ENCODE data around the gene CDC42BPG.
"Not testable (repeated sequence)": the region's sequence is repeated elsewhere in the genome, so short reads cannot be mapped to it uniquely, and the experiment has no call there.

Gene CDC42BPG

GRCh38 chr11:64851831-64852351 lies 7.4 kb upstream of the CDC42BPG start:
- Mint-ChIP-seq H3K9me3 (no peaks in the 10 kb centered on the region), H3K4me1 (ENCODE audit: low read depth) (peaks cover 92% of the 10 kb centered on the region), H3K36me3 (ENCODE audit: low read depth) (peaks cover 53% of the 10 kb centered on the region), H3K27me3 (no peaks in the 10 kb centered on the region), H3K4me3 (peak overlapping the region; percentile 25), H3K27ac (peak overlapping the region; percentile 82)
- DNase-seq: peak; percentile 48

DNA sequence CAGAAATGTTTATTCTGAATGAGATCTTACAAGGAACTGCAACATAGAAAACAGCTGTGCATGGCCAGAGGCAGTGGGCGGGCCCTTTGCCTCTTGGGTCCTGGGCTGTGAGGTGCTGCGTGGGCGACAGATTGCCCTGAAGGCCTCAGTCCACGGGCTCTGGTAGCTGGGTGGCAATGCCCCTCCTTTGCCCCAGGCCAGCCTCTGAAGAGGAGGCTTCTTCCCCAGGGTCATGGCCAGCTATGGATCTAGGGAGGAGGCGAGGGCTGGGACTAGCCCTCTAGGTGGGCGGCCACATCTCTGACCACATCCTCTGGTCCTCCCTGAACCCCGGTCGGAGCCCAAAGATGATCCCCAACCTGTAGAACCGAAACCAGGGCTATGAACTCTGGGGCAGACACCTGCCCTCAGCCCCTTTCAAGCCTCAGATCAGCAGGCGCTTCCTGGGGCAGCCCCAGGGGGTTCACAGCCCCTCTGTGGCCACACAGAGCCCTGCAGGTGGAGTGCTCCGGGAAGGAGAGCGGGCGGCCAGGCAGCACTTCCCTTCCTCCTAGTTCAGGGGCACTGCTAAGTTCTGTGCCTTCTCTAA lies 6.6 kb upstream of the CDC42BPG start:
- Mint-ChIP-seq H3K27me3 (no peaks in the 10 kb centered on the region), H3K36me3 (ENCODE audit: low read depth) (peaks cover 44% of the 10 kb centered on the region), H3K9me3 (no peaks in the 10 kb centered on the region), H3K4me3 (peak overlapping the region; percentile 25), H3K4me1 (ENCODE audit: low read depth) (peaks cover 85% of the 10 kb centered on the region), H3K27ac (peak overlapping the region; percentile 82)
- DNase-seq: peak; percentile 74

- DNase-seq: no peak
- Mint-ChIP-seq H3K27ac (peak overlapping the region; percentile 61), H3K4me3 (no peak overlapping the region), H3K4me1 (ENCODE audit: low read depth) (peaks cover 79% of the 10 kb centered on the region), H3K27me3 (no peaks in the 10 kb centered on the region), H3K9me3 (no peaks in the 10 kb centered on the region), H3K36me3 (ENCODE audit: low read depth) (peaks cover 32% of the 10 kb centered on the region)
These were observed 5.3 kb upstream of the CDC42BPG start for GRCh38 chr11:64849598-64850356.

- Mint-ChIP-seq H3K9me3 (no peaks in the 10 kb centered on the region), H3K4me1 (ENCODE audit: low read depth) (peaks cover 72% of the 10 kb centered on the region), H3K27ac (peak overlapping the region; percentile 78), H3K27me3 (no peaks in the 10 kb centered on the region), H3K36me3 (ENCODE audit: low read depth) (peaks cover 25% of the 10 kb centered on the region), H3K4me3 (no peak overlapping the region)
- DNase-seq: no peak
These were observed 4.6 kb upstream of the CDC42BPG start for GRCh38 chr11:64848826-64849597.

DNA sequence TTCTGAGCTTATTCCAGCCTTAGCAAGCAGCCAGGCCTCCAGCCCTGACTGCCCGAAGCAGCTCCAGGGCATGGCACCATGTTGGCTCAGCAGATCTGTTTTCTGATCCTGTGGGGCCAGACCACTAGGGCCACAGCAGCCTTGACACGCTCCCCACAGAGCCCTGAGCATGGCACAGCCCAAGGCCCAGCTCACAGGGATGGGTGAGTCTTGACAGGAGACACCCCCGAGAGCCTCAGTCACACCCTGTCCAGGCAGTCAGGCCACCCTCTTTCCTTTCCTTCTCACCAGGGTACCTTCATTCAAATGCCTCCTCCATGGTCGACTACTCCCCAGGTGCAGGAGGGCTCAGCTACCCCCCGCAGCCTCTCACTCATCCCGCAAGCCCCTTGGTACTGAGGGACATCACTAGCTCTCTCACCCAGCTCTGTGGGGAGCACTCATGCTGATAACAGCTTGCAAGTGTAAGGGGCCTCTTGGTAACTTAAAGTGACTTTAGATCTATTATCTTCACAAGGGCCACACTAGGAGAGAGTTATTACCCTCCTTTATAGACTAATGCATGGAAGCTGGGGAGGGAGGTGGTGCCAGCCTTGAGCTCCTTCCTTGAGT lies 3.9 kb upstream of the CDC42BPG start:
- no peak overlapping the region for H3K4me3 Mint-ChIP-seq
- no peak for DNase-seq
- peaks cover 18% of the 10 kb centered on the region for H3K36me3 Mint-ChIP-seq (ENCODE audit: low read depth)
- H3K27me3 Mint-ChIP-seq: no peaks in the 10 kb centered on the region
- H3K27ac Mint-ChIP-seq: peak overlapping the region; percentile 78
- H3K9me3 Mint-ChIP-seq: no peaks in the 10 kb centered on the region
- peaks cover 70% of the 10 kb centered on the region for H3K4me1 Mint-ChIP-seq (ENCODE audit: low read depth)

DNA sequence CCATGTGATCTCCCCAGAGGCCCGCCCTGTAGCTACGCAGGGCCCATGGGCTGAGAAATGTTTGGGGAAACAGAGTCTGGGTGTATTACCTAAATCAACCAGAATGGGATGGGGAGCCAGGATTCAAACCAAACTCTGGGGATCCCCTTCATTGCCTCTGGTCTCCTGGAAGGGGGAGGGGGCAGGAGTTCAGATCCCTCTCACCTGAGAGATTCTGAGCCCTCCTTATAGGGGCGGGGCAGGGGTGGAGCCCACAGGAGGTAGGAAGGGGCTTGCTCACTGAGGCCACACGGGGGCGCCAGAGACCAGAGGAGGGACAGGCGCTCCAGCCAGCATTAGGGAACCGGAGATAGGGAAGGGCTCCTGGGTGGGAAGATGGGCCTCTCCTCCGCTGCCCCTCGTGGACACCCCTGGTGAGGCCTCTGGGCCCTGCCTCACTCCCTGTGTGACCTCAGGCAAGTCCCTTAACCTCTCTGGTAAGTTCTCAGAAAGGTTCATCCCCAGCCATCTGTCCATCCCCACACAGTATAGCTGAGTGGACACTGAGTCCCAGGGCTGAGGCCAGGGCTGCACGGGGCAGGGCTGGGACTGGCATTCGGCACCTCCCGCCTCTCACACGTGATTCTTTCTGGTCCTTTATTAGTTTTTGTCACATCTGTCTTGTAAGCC lies 2.7 kb upstream of the CDC42BPG start:
- H3K4me1 Mint-ChIP-seq (ENCODE audit: low read depth): peaks cover 61% of the 10 kb centered on the region
- no peaks in the 10 kb centered on the region for H3K27me3 Mint-ChIP-seq
- H3K9me3 Mint-ChIP-seq: no peaks in the 10 kb centered on the region
- H3K4me3 Mint-ChIP-seq: no peak overlapping the region
- peak overlapping the region; percentile 55 for H3K27ac Mint-ChIP-seq
- peak; percentile 95 for DNase-seq
- peaks cover 6% of the 10 kb centered on the region for H3K36me3 Mint-ChIP-seq (ENCODE audit: low read depth)

DNA sequence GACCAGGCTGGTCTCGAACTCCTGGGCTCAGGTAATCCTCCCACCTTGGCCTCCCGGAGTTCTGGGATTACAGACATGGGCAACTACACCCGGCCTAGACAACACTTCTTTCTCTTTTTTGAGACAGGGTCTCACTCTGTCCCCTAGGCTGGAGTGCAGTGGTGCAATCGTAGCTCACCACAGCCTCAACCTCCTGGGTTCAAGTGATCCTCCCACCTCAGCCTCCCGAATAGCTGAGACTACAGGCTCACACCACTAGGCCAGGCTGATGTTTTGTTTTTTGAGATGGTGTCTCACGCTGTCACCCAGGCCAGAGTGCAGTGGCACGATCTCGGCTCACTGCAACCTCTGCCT lies 1.3 kb upstream of the CDC42BPG start:
- not testable (repeated sequence) for DNase-seq; H3K4me3 Mint-ChIP-seq; H3K36me3 Mint-ChIP-seq (ENCODE audit: low read depth); H3K27ac Mint-ChIP-seq; H3K9me3 Mint-ChIP-seq; H3K27me3 Mint-ChIP-seq
- peaks cover 47% of the 10 kb centered on the region for H3K4me1 Mint-ChIP-seq (ENCODE audit: low read depth)

- Mint-ChIP-seq H3K27ac (peak overlapping the region; percentile 71), H3K4me1 (ENCODE audit: low read depth) (peaks cover 45% of the 10 kb centered on the region)
These were observed 799 bp upstream of the CDC42BPG start for GRCh38 chr11:64845129-64845775.

GRCh38 chr11:64843686-64844329 lies 645 bp downstream of the CDC42BPG start:
- Mint-ChIP-seq H3K36me3 (ENCODE audit: low read depth) (no peaks in the 10 kb centered on the region), H3K4me1 (ENCODE audit: low read depth) (peaks cover 33% of the 10 kb centered on the region), H3K9me3 (no peaks in the 10 kb centered on the region), H3K4me3 (peak overlapping the region; percentile 61), H3K27ac (peak overlapping the region; percentile 83), H3K27me3 (no peaks in the 10 kb centered on the region)
- DNase-seq: no peak

More at GRCh38 chr11:64845129-64845775, 799 bp upstream of the CDC42BPG start:
- Mint-ChIP-seq H3K4me3 (peak overlapping the region; percentile 56), H3K36me3 (ENCODE audit: low read depth) (no peaks in the 10 kb centered on the region), H3K9me3 (no peaks in the 10 kb centered on the region), H3K27me3 (no peaks in the 10 kb centered on the region)
- no peak for DNase-seq

GRCh38 chr11:64842851-64843685 lies 1.4 kb downstream of the CDC42BPG start:
- Mint-ChIP-seq H3K9me3 (no peaks in the 10 kb centered on the region), H3K36me3 (ENCODE audit: low read depth) (no peaks in the 10 kb centered on the region), H3K27ac (peak overlapping the region; percentile 29), H3K27me3 (no peaks in the 10 kb centered on the region), H3K4me3 (no peak overlapping the region), H3K4me1 (ENCODE audit: low read depth) (peaks cover 26% of the 10 kb centered on the region)
- no peak for DNase-seq

- Mint-ChIP-seq H3K4me3 (no peak overlapping the region), H3K27ac (no peak overlapping the region), H3K27me3 (no peaks in the 10 kb centered on the region), H3K9me3 (no peaks in the 10 kb centered on the region), H3K4me1 (ENCODE audit: low read depth) (peaks cover 21% of the 10 kb centered on the region), H3K36me3 (ENCODE audit: low read depth) (no peaks in the 10 kb centered on the region)
- DNase-seq: no peak
These were observed 2.1 kb downstream of the CDC42BPG start for GRCh38 chr11:64842366-64842759.

DNA sequence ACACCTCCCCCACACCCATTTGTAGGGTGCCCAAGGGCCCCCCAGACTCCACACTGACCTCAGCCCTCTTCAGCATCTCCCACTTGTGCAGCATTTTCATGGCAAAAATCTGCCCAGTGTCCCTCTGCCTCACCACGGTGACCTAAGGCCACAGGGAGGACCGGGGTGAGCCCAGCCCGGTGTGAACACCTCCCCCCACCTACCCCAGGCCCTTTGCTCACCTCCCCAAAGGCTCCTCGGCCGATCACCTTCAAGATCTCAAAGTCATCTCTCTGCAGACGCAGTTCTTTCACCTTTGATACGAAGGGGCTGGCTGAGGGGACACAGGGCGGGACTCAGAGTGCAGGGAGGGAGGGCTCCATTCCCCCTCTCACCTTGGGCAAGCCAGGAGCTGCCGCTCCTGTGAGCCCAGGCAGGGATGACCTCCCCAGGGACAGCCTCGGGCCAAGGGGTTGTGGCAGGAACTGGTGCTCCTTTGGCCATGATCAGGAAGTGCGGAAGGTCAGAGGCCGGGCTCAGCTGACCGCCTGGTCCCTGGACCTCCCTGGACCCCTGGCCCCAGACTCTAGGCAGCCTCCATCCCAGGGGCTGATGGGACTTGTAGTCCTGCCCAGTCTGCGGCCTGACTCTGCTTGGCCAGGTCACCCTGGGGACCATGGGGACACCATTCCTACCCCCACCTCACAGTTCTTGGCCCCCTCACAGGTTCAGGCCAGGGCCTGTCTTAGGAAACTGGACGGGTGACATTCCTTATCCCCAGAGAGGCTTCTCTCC lies 2.7 kb downstream of the CDC42BPG start:
- Mint-ChIP-seq H3K9me3 (no peaks in the 10 kb centered on the region), H3K4me1 (ENCODE audit: low read depth) (peaks cover 15% of the 10 kb centered on the region), H3K27ac (peak overlapping the region; percentile 12), H3K36me3 (ENCODE audit: low read depth) (no peaks in the 10 kb centered on the region), H3K27me3 (no peaks in the 10 kb centered on the region), H3K4me3 (no peak overlapping the region)
- no peak for DNase-seq
